Measurements from ENCODE around the gene B2M. TPM values are rescaled to one million over a fixed set of nuclear protein-coding genes. Genes with fewer than 3 reads are reported as not detected.

B2M gene
- total and polyA plus RNA-seq, 2 donors (not counting 1 experiment from before 2014, with no cell fraction given), result 3,981 to 17,989 TPM

- Mint-ChIP-seq H3K4me3 (no peak overlapping the region), H3K9me3 (ENCODE audit: insufficient read depth) (peaks cover 4% of the 10 kb centered on the region), H3K27ac (no peak overlapping the region), H3K4me1 (no peaks in the 10 kb centered on the region), H3K27me3 (no peaks in the 10 kb centered on the region)
- no peaks in the 10 kb centered on the region for H3K4me1 ChIP-seq (ENCODE audit: control insufficient read depth in 2 of 2, insufficient read depth in 2 of 2, low read length in 2 of 2)
- H3K4me3 ChIP-seq (ENCODE audit: control extremely low read depth in 1 of 5, extremely low read depth in 1 of 5, insufficient read depth in 1 of 5, low read depth in 2 of 5, low read length in 4 of 5), result no peak overlapping the region
- WGBS (ENCODE audit: insufficient coverage), result no CpG with 5 or more reads among the region's 1 CpG
- DNase-seq, result no peak
- H3K27me3 ChIP-seq (replicated peaks in 1 of 4; ENCODE audit: control extremely low read depth in 1 of 4, control insufficient read depth in 3 of 4, insufficient read depth in 4 of 4, low read length in 3 of 4), result no peaks in the 10 kb centered on the region
- H3K36me3 ChIP-seq (replicated peaks in 1 of 2; ENCODE audit: control extremely low read depth in 1 of 2, control insufficient read depth in 1 of 2, extremely low read depth in 1 of 2, insufficient read depth in 2 of 2, low read length in 1 of 2), result no peaks in the 10 kb centered on the region
- no peaks in the 10 kb centered on the region for H3K79me2 ChIP-seq (ENCODE audit: control insufficient read depth, insufficient read depth, low read length)
- H4K20me1 ChIP-seq (ENCODE audit: control insufficient read depth, insufficient read depth, low read length, poor library complexity, severe bottlenecking), result no peaks in the 10 kb centered on the region
- H2AFZ ChIP-seq (ENCODE audit: insufficient read depth, low read depth, low read length, poor library complexity, severe bottlenecking), result no peak overlapping the region
- no peak overlapping the region for H3K27ac ChIP-seq (ENCODE audit: low read length in 2 of 2)
- H3K9ac ChIP-seq (ENCODE audit: low read length), result no peak overlapping the region
- H3K9me3 ChIP-seq (ENCODE audit: control extremely low read depth in 1 of 3, control insufficient read depth in 2 of 3, insufficient read depth in 1 of 3, low read length in 2 of 3), result peaks cover 3 to 16% (median 14%) of the 10 kb centered on the region in 3 donors
- no peak overlapping the region for H3K4me2 ChIP-seq (replicated peaks; ENCODE audit: low read depth, low read length, poor library complexity, severe bottlenecking)
- TF ChIP-seq EZH2 (IDR thresholded peaks at IDR 0.05; ENCODE audit: borderline replicate concordance, insufficient read depth, low read depth, low read length, poor library complexity, severe bottlenecking), result no peak
- no peak for TF ChIP-seq CTCF (IDR thresholded peaks at IDR 0.05)
- ChIA-PET CTCF (interaction anchor here (0.7 to 1.9 kb wide), 3 partner anchors 15 to 760 kb away, joined by 3 to 6 read pairs (median 4); no protein-coding TSS in a partner anchor), POLR2A (no interaction called here)
- intact Hi-C loops (cut with micrococcal nuclease), result no loop called here
- no peak for ATAC-seq (ENCODE audit: low read depth)
Measured at GRCh38 chr15:44753345-44753744, 42.0 kb downstream of the B2M start.

- Histone ChIP-seq H3K27me3 (replicated peaks in 1 of 4; ENCODE audit: control extremely low read depth in 1 of 4, control insufficient read depth in 3 of 4, insufficient read depth in 4 of 4, low read length in 3 of 4) (no peaks in the 10 kb centered on the region), H3K9me3 (ENCODE audit: control extremely low read depth in 1 of 3, control insufficient read depth in 2 of 3, insufficient read depth in 1 of 3, low read length in 2 of 3) (no peaks in the 10 kb centered on the region), H2AFZ (ENCODE audit: insufficient read depth, low read depth, low read length, poor library complexity, severe bottlenecking) (no peak overlapping the region), H3K4me1 (ENCODE audit: control insufficient read depth in 2 of 2, insufficient read depth in 2 of 2, low read length in 2 of 2) (no peaks in the 10 kb centered on the region), H3K27ac (ENCODE audit: low read length in 2 of 2) (no peak overlapping the region), H3K4me2 (replicated peaks; ENCODE audit: low read depth, low read length, poor library complexity, severe bottlenecking) (no peak overlapping the region), H3K36me3 (replicated peaks in 1 of 2; ENCODE audit: control extremely low read depth in 1 of 2, control insufficient read depth in 1 of 2, extremely low read depth in 1 of 2, insufficient read depth in 2 of 2, low read length in 1 of 2) (no peaks in the 10 kb centered on the region), H4K20me1 (ENCODE audit: control insufficient read depth, insufficient read depth, low read length, poor library complexity, severe bottlenecking) (no peaks in the 10 kb centered on the region), H3K4me3 (ENCODE audit: control extremely low read depth in 1 of 5, extremely low read depth in 1 of 5, insufficient read depth in 1 of 5, low read depth in 2 of 5, low read length in 4 of 5) (no peak overlapping the region), H3K9ac (ENCODE audit: low read length) (no peak overlapping the region), H3K79me2 (ENCODE audit: control insufficient read depth, insufficient read depth, low read length) (no peaks in the 10 kb centered on the region)
- Mint-ChIP-seq H3K4me3 (no peak overlapping the region), H3K4me1 (no peaks in the 10 kb centered on the region), H3K27me3 (no peaks in the 10 kb centered on the region), H3K27ac (no peak overlapping the region), H3K9me3 (ENCODE audit: insufficient read depth) (no peaks in the 10 kb centered on the region)
- intact Hi-C loops (cut with micrococcal nuclease), result no loop called here
- no peak for ATAC-seq (ENCODE audit: low read depth)
- 100% methylated on average over 1 of the region's 2 CpGs for WGBS (ENCODE audit: insufficient coverage)
- TF ChIP-seq CTCF (IDR thresholded peaks at IDR 0.05) (no peak), EZH2 (IDR thresholded peaks at IDR 0.05; ENCODE audit: borderline replicate concordance, insufficient read depth, low read depth, low read length, poor library complexity, severe bottlenecking) (no peak)
- POLR2A ChIA-PET, result no interaction called here
- DNase-seq, result no peak
- CTCF ChIA-PET, result no interaction called here
Measured at GRCh38 chr15:44763187-44763586, 51.9 kb downstream of the B2M start.
